ENCODE data around the gene NAXD.

Gene NAXD

GRCh38 chr13:110651726-110652230 is 36.4 kb downstream of the NAXD start:
- no peak for TF ChIP-seq POU6F1 (CRISPR knock-in tag; IDR thresholded peaks at IDR 0.05; ENCODE audit: borderline replicate concordance, low read depth)
- TF ChIP-seq ARNTL (CRISPR knock-in tag; IDR thresholded peaks at IDR 0.05; ENCODE audit: borderline replicate concordance, low read depth), result no peak
- TF ChIP-seq TCF4 (CRISPR knock-in tag; IDR thresholded peaks at IDR 0.05; ENCODE audit: borderline replicate concordance), result no peak
- TF ChIP-seq ESRRG (CRISPR knock-in tag; IDR thresholded peaks at IDR 0.05), result no peak
- TF ChIP-seq RARB (CRISPR knock-in tag; IDR thresholded peaks at IDR 0.05), result no peak
- no peak for TF ChIP-seq ZFP3 (CRISPR knock-in tag; IDR thresholded peaks at IDR 0.05)
- TF ChIP-seq ZFP30 (CRISPR knock-in tag; IDR thresholded peaks at IDR 0.05), result no peak
- TF ChIP-seq GLIS3 (CRISPR knock-in tag; IDR thresholded peaks at IDR 0.05), result no peak
- no peak for TF ChIP-seq PATZ1 (CRISPR knock-in tag; IDR thresholded peaks at IDR 0.05; ENCODE audit: borderline replicate concordance)
- TF ChIP-seq ZNF8 (CRISPR knock-in tag; IDR thresholded peaks at IDR 0.05), result no peak
- no peak for TF ChIP-seq ZNF70 (CRISPR knock-in tag; IDR thresholded peaks at IDR 0.05)
- TF ChIP-seq ZC3H10 (CRISPR knock-in tag; IDR thresholded peaks at IDR 0.05), result no peak
- TF ChIP-seq BACH2 (CRISPR knock-in tag; IDR thresholded peaks at IDR 0.05; ENCODE audit: borderline replicate concordance), result no peak
- TF ChIP-seq CSDC2 (CRISPR knock-in tag; IDR thresholded peaks at IDR 0.05), result no peak
- ATAC-seq, result no peak

- ATAC-seq, result no peak
- no peak for TF ChIP-seq TOX (CRISPR knock-in tag; IDR thresholded peaks at IDR 0.05; ENCODE audit: borderline replicate concordance)
- no peak for TF ChIP-seq CSRNP3 (CRISPR knock-in tag; IDR thresholded peaks at IDR 0.05)
- no peak for TF ChIP-seq ZNF565 (CRISPR knock-in tag; conservative IDR thresholded peaks at IDR 0.05; ENCODE audit: low read depth)
- TF ChIP-seq ZC3H10 (CRISPR knock-in tag; IDR thresholded peaks at IDR 0.05), result no peak
- no peak for TF ChIP-seq BACH2 (CRISPR knock-in tag; IDR thresholded peaks at IDR 0.05; ENCODE audit: borderline replicate concordance)
- no peak for TF ChIP-seq POU6F1 (CRISPR knock-in tag; IDR thresholded peaks at IDR 0.05; ENCODE audit: borderline replicate concordance, low read depth)
Measured at GRCh38 chr13:110652231-110652730, 36.9 kb downstream of the NAXD start.

GRCh38 chr13:110652764-110653163 is 37.4 kb downstream of the NAXD start:
- no peak for ATAC-seq
- TF ChIP-seq ZC3H10 (CRISPR knock-in tag; IDR thresholded peaks at IDR 0.05) (no peak), CSDC2 (CRISPR knock-in tag; IDR thresholded peaks at IDR 0.05) (no peak), ZNF8 (CRISPR knock-in tag; IDR thresholded peaks at IDR 0.05) (no peak), TCF4 (CRISPR knock-in tag; IDR thresholded peaks at IDR 0.05; ENCODE audit: borderline replicate concordance) (no peak), ZFP3 (CRISPR knock-in tag; IDR thresholded peaks at IDR 0.05) (no peak), ZNF70 (CRISPR knock-in tag; IDR thresholded peaks at IDR 0.05) (no peak), OSR1 (CRISPR knock-in tag; IDR thresholded peaks at IDR 0.05) (no peak), TOX (CRISPR knock-in tag; IDR thresholded peaks at IDR 0.05; ENCODE audit: borderline replicate concordance) (no peak), PPARA (CRISPR knock-in tag; IDR thresholded peaks at IDR 0.05; ENCODE audit: borderline replicate concordance) (no peak)

GRCh38 chr13:110653271-110653670 is 37.9 kb downstream of the NAXD start:
- ATAC-seq, result no peak
- TF ChIP-seq OSR1 (CRISPR knock-in tag; IDR thresholded peaks at IDR 0.05) (no peak), ZFP30 (CRISPR knock-in tag; IDR thresholded peaks at IDR 0.05) (no peak), POU6F1 (CRISPR knock-in tag; IDR thresholded peaks at IDR 0.05; ENCODE audit: borderline replicate concordance, low read depth) (no peak), TOX (CRISPR knock-in tag; IDR thresholded peaks at IDR 0.05; ENCODE audit: borderline replicate concordance) (no peak), ZFP3 (CRISPR knock-in tag; IDR thresholded peaks at IDR 0.05) (no peak), ZNF565 (CRISPR knock-in tag; conservative IDR thresholded peaks at IDR 0.05; ENCODE audit: low read depth) (no peak), GLIS3 (CRISPR knock-in tag; IDR thresholded peaks at IDR 0.05) (no peak), SNAI2 (CRISPR knock-in tag; IDR thresholded peaks at IDR 0.05) (no peak), PPARA (CRISPR knock-in tag; IDR thresholded peaks at IDR 0.05; ENCODE audit: borderline replicate concordance) (no peak), ISL1 (CRISPR knock-in tag; IDR thresholded peaks at IDR 0.05) (no peak), CREB5 (CRISPR knock-in tag; IDR thresholded peaks at IDR 0.05; ENCODE audit: low read depth) (no peak), ZNF8 (CRISPR knock-in tag; IDR thresholded peaks at IDR 0.05) (no peak), ZC3H10 (CRISPR knock-in tag; IDR thresholded peaks at IDR 0.05) (no peak), ARNTL (CRISPR knock-in tag; IDR thresholded peaks at IDR 0.05; ENCODE audit: borderline replicate concordance, low read depth) (no peak)

All from SK-N-SH treated with all-trans-retinoic acid at 6 μM for 48 hours (cell line).